AG09319 (cell line): Measurements from ENCODE around the gene EVL.

Experiments used
- DNase-seq: peaks from one replicate; pipeline ENCODE4 v3.0.0-alpha.2; 2010; ENCODE audit warnings: low read depth; ENCODE audit errors: extremely low read depth
- CTCF ChIP-seq: IDR thresholded peaks from 2 replicates; pipeline ENCODE4 v1.5.1; 2011; ENCODE audit warnings: low read depth, mild to moderate bottlenecking, inconsistent platforms, low read length, moderate library complexity

EVL gene

GRCh38 chr14:100085462-100085861, 20.2 kb downstream of the EVL start:
- no peak for DNase-seq
- TF ChIP-seq CTCF: no peak

- TF ChIP-seq CTCF: no peak
- DNase-seq: no peak
Observed at GRCh38 chr14:100086361-100086760, 21.1 kb downstream of the EVL start.

GRCh38 chr14:100088226-100088625, 23.0 kb downstream of the EVL start:
- no peak for DNase-seq
- TF ChIP-seq CTCF: no peak

GRCh38 chr14:100091386-100091785, 26.2 kb downstream of the EVL start:
- no peak for DNase-seq
- TF ChIP-seq CTCF: no peak

GRCh38 chr14:100092832-100093231, 27.6 kb downstream of the EVL start:
- TF ChIP-seq CTCF: no peak

GRCh38 chr14:100093319-100093718, 28.1 kb downstream of the EVL start:
- no peak for DNase-seq
- TF ChIP-seq CTCF: no peak

More at GRCh38 chr14:100092832-100093231, 27.6 kb downstream of the EVL start:
- DNase-seq: no peak

- no peak for DNase-seq
- no peak for TF ChIP-seq CTCF
Observed at GRCh38 chr14:100096656-100097055, 31.4 kb downstream of the EVL start.
